ENCODE results near the gene DCBLD1.

GRCh38 chr6:117446861-117447260 lies 35.6 kb upstream of the DCBLD1 start:
- TF ChIP-seq, protein P1, sequence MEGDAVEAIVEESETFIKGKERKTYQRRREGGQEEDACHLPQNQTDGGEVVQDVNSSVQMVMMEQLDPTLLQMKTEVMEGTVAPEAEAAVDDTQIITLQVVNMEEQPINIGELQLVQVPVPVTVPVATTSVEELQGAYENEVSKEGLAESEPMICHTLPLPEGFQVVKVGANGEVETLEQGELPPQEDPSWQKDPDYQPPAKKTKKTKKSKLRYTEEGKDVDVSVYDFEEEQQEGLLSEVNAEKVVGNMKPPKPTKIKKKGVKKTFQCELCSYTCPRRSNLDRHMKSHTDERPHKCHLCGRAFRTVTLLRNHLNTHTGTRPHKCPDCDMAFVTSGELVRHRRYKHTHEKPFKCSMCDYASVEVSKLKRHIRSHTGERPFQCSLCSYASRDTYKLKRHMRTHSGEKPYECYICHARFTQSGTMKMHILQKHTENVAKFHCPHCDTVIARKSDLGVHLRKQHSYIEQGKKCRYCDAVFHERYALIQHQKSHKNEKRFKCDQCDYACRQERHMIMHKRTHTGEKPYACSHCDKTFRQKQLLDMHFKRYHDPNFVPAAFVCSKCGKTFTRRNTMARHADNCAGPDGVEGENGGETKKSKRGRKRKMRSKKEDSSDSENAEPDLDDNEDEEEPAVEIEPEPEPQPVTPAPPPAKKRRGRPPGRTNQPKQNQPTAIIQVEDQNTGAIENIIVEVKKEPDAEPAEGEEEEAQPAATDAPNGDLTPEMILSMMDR (IDR thresholded peaks at IDR 0.05) = no peak
- no peak for TF ChIP-seq POLR2AphosphoS5 (IDR thresholded peaks at IDR 0.05)
